Endothelial cell of umbilical vein (primary cell): ENCODE results near the gene MRPL12. TPM values are rescaled to one million over a fixed set of nuclear protein-coding genes. Genes with fewer than 3 reads are reported as not detected.

Source experiments
- BruUV-seq: library from RNA; stranded (reverse); fragments of 400-500 nt; replicated peaks from 2 replicates; lab custom pipeline; 2021; lab: Mats Ljungman, UMichigan
- CTCF ChIA-PET: fragments of 300-600, 350-600 bp; sonication (Branson Sonifier 250); formaldehyde crosslinking; loops from one replicate; lab custom pipeline; 2021; ENCODE audit warnings: antibody characterized with exemption, inconsistent platforms; lab: Charles Lee
- POLR2A ChIA-PET: fragments of 300-600, 350-600 bp; sonication (Branson Sonifier 250); formaldehyde crosslinking; loops from one replicate; lab custom pipeline; 2021; ENCODE audit warnings: antibody characterized with exemption, inconsistent platforms; lab: Charles Lee
- DNase-seq: peaks from one replicate; pipeline ENCODE4 v3.0.0-alpha.2; 2011; ENCODE audit warnings: low read depth, low spot score
- FAIRE-seq: peaks from 2 replicates; lab custom pipeline; 2011; peaks lifted over from hg19 to GRCh38; lab: Jason Lieb, UNC
- H2AFZ ChIP-seq: 2 replicates; pipeline ENCODE4 v1.6.0; 2012; ENCODE audit warnings: low read depth, low read length, control low read depth, inconsistent platforms
- H3K27ac ChIP-seq: 2 replicates; pipeline ENCODE4 v1.5.1; 2011; ENCODE audit warnings: low read depth, mild to moderate bottlenecking, control low read depth, low read length, moderate library complexity; ENCODE audit not compliant: insufficient read depth
- H3K27me3 ChIP-seq, 2 experiments: 2 replicates each; pipeline versions ENCODE4 v1.6.0 to v1.6.1; 2011; ENCODE audit warnings: low read length in 2 of 2, mixed read lengths in 1 of 2; ENCODE audit not compliant: control insufficient read depth in 2 of 2, insufficient read depth in 2 of 2
- H3K36me3 ChIP-seq, 2 experiments: 2 replicates in 1 of 2; 3 replicates in 1 of 2; pipeline ENCODE4 v1.5.1; 2011; ENCODE audit warnings: low read length in 2 of 2, mild to moderate bottlenecking in 1 of 2, moderate library complexity in 1 of 2; ENCODE audit not compliant: control insufficient read depth in 2 of 2, insufficient read depth in 2 of 2; ENCODE audit errors: extremely low read depth in 1 of 2
- H3K4me1 ChIP-seq: 3 replicates; pipeline ENCODE4 v1.5.1; 2011; ENCODE audit warnings: mild to moderate bottlenecking, low read length; ENCODE audit not compliant: control insufficient read depth, insufficient read depth; ENCODE audit errors: extremely low read depth
- H3K4me2 ChIP-seq: 2 replicates; pipeline ENCODE4 v1.6.1; 2011; ENCODE audit warnings: low read length, control low read depth, mixed read lengths; ENCODE audit not compliant: insufficient read depth
- H3K4me3 ChIP-seq, 3 experiments: fragments of 200-600 bp in 1 of 3; sonication (generic), shearing (Covaris generic) in 1 of 3; replicated peaks in 1 of 3; 2 replicates each; pipeline ENCODE4 v1.5.1; 2011 to 2016; ENCODE audit warnings: control low read depth in 3 of 3, low read length in 3 of 3, mild to moderate bottlenecking in 2 of 3, inconsistent platforms in 1 of 3, low read depth in 1 of 3, moderate library complexity in 1 of 3; ENCODE audit not compliant: insufficient read depth in 1 of 3
- H3K79me2 ChIP-seq: 2 replicates; pipeline ENCODE4 v1.6.0; 2012; ENCODE audit warnings: low read length, inconsistent platforms; ENCODE audit not compliant: control insufficient read depth, insufficient read depth
- H3K9ac ChIP-seq: replicated peaks from 2 replicates; pipeline ENCODE3; 2011; ENCODE audit warnings: low read length, control low read depth; ENCODE audit not compliant: insufficient read depth; ENCODE audit errors: extremely low read depth
- H3K9me1 ChIP-seq: replicated peaks from 3 replicates; pipeline ENCODE4 v1.6.0; 2011; ENCODE audit warnings: mild to moderate bottlenecking, low read length; ENCODE audit not compliant: control insufficient read depth, insufficient read depth; ENCODE audit errors: extremely low read depth
- H3K9me3 ChIP-seq: replicated peaks from 2 replicates; pipeline ENCODE4 v1.5.1; 2012; ENCODE audit warnings: low read length, inconsistent platforms; ENCODE audit not compliant: control insufficient read depth, insufficient read depth
- H4K20me1 ChIP-seq: replicated peaks from 2 replicates; pipeline ENCODE3; 2011; ENCODE audit warnings: mild to moderate bottlenecking, low read length; ENCODE audit not compliant: control insufficient read depth, insufficient read depth; ENCODE audit errors: extremely low read depth
- EZH2 ChIP-seq: IDR thresholded peaks from 2 replicates; pipeline ENCODE4 v1.6.1; 2012; ENCODE audit warnings: borderline replicate concordance, low read depth, mild to moderate bottlenecking, moderate library complexity, low read length, inconsistent platforms; ENCODE audit not compliant: severe bottlenecking
- FOS ChIP-seq: IDR thresholded peaks from 2 replicates; pipeline ENCODE4 v1.6.1; 2011; ENCODE audit warnings: mild to moderate bottlenecking, low read length, moderate library complexity, borderline replicate concordance; ENCODE audit not compliant: insufficient read depth
- GATA2 ChIP-seq: IDR thresholded peaks from 2 replicates; pipeline ENCODE4 v1.7.0; 2011; ENCODE audit warnings: low read depth, mild to moderate bottlenecking, moderate library complexity, mixed read lengths, low read length; ENCODE audit not compliant: insufficient read length, insufficient read depth
- JUN ChIP-seq: IDR thresholded peaks from 2 replicates; pipeline ENCODE4 v1.6.1; 2011; ENCODE audit warnings: borderline replicate concordance, low read depth; ENCODE audit not compliant: insufficient read length, insufficient read depth
- MAX ChIP-seq: IDR thresholded peaks from 2 replicates; pipeline ENCODE4 v1.6.1; 2011; ENCODE audit not compliant: insufficient read depth, insufficient read length
- MYC ChIP-seq: IDR thresholded peaks from one replicate; pipeline ENCODE4 v1.6.1; 2011; ENCODE audit warnings: mild to moderate bottlenecking, low read depth, low read length
- POLR2A ChIP-seq: IDR thresholded peaks from 2 replicates; pipeline ENCODE4 v1.6.1; 2012; ENCODE audit warnings: low read depth, mild to moderate bottlenecking, control low read depth, low read length
- POLR2AphosphoS5 ChIP-seq: IDR thresholded peaks from 2 replicates; pipeline ENCODE4 v1.6.1; 2012; ENCODE audit warnings: low read depth, mild to moderate bottlenecking, control low read depth, low read length, moderate library complexity; ENCODE audit not compliant: insufficient read depth
- dilution Hi-C: fragments of 300-500 bp; cut with MboI; formaldehyde crosslinking; loops from one replicate; pipeline ENCODE4 v1.15.0; 2019; ENCODE audit warnings: low sequenced_read_pairs; ENCODE audit not compliant: extremely low pct_ligation_motif_present
- intact Hi-C: fragments of 100-400 bp; cut with micrococcal nuclease; formaldehyde crosslinking; loops from one replicate; pipeline ENCODE4 v1.10.0; 2022
- polyA plus RNA-seq, 4 experiments: library from polyadenylated mRNA; depleted of rRNA in 3 of 4; stranded (reverse) in 3 of 4; unstranded in 1 of 4; fragments of >200 nt; gene quantifications; 2 replicates each; pipeline versions ENCODE4 v1.2.1 to v1.2.3, GENCODE V29; 2011 to 2012; ENCODE audit warnings: missing spikeins in 1 of 4
- total RNA-seq: library from RNA; stranded (reverse); gene quantifications from 2 replicates; pipeline ENCODE4 v1.2.3, GENCODE V29; 2021
- TF ChIP-seq, protein P1 (sequence below), 2 donors: IDR thresholded peaks; 1 replicate in 1 of 2; 2 replicates in 1 of 2; pipeline ENCODE4 v1.5.1; 2011; ENCODE audit warnings: low read length in 2 of 2, mild to moderate bottlenecking in 2 of 2, moderate library complexity in 2 of 2, control low read depth in 1 of 2, inconsistent platforms in 1 of 2, low read depth in 1 of 2; ENCODE audit not compliant: insufficient read depth in 1 of 2; ENCODE audit errors: extremely low read depth in 1 of 2

Gene MRPL12
- total and polyA plus RNA-seq, 2 donors (not counting 3 experiments of a cell fraction or from before 2014, with no cell fraction given) = 91.9 to 99.9 TPM

- H3K9ac ChIP-seq = no peak overlapping the region
- no peaks in the 10 kb centered on the region for H4K20me1 ChIP-seq
Observed at GRCh38 chr17:81695801-81696200, 7.4 kb upstream of the MRPL12 start.

More at GRCh38 chr17:81695801-81696200, 7.4 kb upstream of the MRPL12 start:
- FAIRE-seq (no peak), DNase-seq (no peak)
- no peak for TF ChIP-seq FOS
- TF ChIP-seq EZH2 = no peak
- TF ChIP-seq JUN = no peak
- TF ChIP-seq GATA2 = no peak
- TF ChIP-seq, protein P1, sequence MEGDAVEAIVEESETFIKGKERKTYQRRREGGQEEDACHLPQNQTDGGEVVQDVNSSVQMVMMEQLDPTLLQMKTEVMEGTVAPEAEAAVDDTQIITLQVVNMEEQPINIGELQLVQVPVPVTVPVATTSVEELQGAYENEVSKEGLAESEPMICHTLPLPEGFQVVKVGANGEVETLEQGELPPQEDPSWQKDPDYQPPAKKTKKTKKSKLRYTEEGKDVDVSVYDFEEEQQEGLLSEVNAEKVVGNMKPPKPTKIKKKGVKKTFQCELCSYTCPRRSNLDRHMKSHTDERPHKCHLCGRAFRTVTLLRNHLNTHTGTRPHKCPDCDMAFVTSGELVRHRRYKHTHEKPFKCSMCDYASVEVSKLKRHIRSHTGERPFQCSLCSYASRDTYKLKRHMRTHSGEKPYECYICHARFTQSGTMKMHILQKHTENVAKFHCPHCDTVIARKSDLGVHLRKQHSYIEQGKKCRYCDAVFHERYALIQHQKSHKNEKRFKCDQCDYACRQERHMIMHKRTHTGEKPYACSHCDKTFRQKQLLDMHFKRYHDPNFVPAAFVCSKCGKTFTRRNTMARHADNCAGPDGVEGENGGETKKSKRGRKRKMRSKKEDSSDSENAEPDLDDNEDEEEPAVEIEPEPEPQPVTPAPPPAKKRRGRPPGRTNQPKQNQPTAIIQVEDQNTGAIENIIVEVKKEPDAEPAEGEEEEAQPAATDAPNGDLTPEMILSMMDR (IDR thresholded peaks at IDR 0.05; ENCODE audit: extremely low read depth in 1 of 2, insufficient read depth in 1 of 2, low read depth in 1 of 2, low read length in 2 of 2) = no peak
- TF ChIP-seq POLR2A = no peak
- TF ChIP-seq MYC = no peak
- no peak for TF ChIP-seq POLR2AphosphoS5
- no peak for TF ChIP-seq MAX
- Histone ChIP-seq H3K79me2 (peaks cover 27% of the 10 kb centered on the region), H3K36me3 (peaks cover 21 to 71% of the 10 kb centered on the region in 2 experiments), H3K9me1 (no peaks in the 10 kb centered on the region), H3K9me3 (no peaks in the 10 kb centered on the region), H3K4me1 (no peaks in the 10 kb centered on the region), H3K27ac (no peak overlapping the region), H3K27me3 (no peaks in the 10 kb centered on the region), H3K4me3 (no peak overlapping the region), H2AFZ (no peak overlapping the region), H3K4me2 (no peak overlapping the region)
- no TSS peak for BruUV-seq
- dilution Hi-C loops = no loop called here
- intact Hi-C loops = no loop called here
- ChIA-PET CTCF (no interaction called here), POLR2A (no interaction called here)
